Neural cell (in vitro differentiated cells): ENCODE data around the gene CMTM6.

Source experiments
- CTCF ChIP-seq: fragments of 450-650 bp; IDR thresholded peaks from 2 replicates; pipeline ENCODE4 v1.5.1; 2014; ENCODE audit warnings: antibody characterized with exemption, mild to moderate bottlenecking, moderate library complexity; ENCODE audit not compliant: poor library complexity, severe bottlenecking
- EZH2 ChIP-seq: fragments of 200-600, 300-800 bp; shearing (Covaris generic), sonication (generic); IDR thresholded peaks from 2 replicates; pipeline ENCODE4 v1.6.1; 2014; ENCODE audit warnings: antibody characterized with exemption, low read length, borderline replicate concordance, mild to moderate bottlenecking; ENCODE audit not compliant: insufficient read depth, poor library complexity, severe bottlenecking
- REST ChIP-seq: IDR thresholded peaks from 2 replicates; pipeline ENCODE4 v1.6.1; 2012; ENCODE audit warnings: borderline replicate concordance

- TF ChIP-seq CTCF = no peak
- no peak for TF ChIP-seq EZH2
- TF ChIP-seq REST = no peak
Measured at GRCh38 chr3:32532434-32532833, 29.8 kb upstream of the CMTM6 start.
